IMR-90 (cell line): ENCODE measurements around the gene CNPY1. TPM values are rescaled to one million over a fixed set of nuclear protein-coding genes. Genes with fewer than 3 reads are reported as not detected.

ENCODE experiments used
- ATAC-seq: fragments of 200-7000 bp; cut with Tn5 transposase; 2 replicates; pipeline ENCODE4 v1.9.1; 2020; ENCODE audit warnings: low read depth, mild to moderate bottlenecking, moderate library complexity
- BruUV-seq: library from RNA; stranded (reverse); fragments of 400-500 nt; replicated peaks from 2 replicates; lab custom pipeline; 2021; lab: Mats Ljungman, UMichigan
- CTCF ChIA-PET: fragments of 300-600 bp; formaldehyde crosslinking; extraction: SDS; loops from one replicate; lab custom pipeline; 2021; ENCODE audit warnings: antibody characterized with exemption; lab: Yijun Ruan, JAX
- POLR2A ChIA-PET: fragments of 300-600 bp; sonication (Branson Sonifier 250); formaldehyde crosslinking; loops from one replicate; lab custom pipeline; 2022; ENCODE audit warnings: antibody characterized with exemption; ENCODE audit not compliant: unreplicated experiment; lab: Charles Lee
- DNase-seq: peaks from one replicate; pipeline ENCODE4 v3.0.0; 2013
- H2AFZ ChIP-seq: replicated peaks from 2 replicates; pipeline ENCODE3; 2013; ENCODE audit warnings: low read length, mild to moderate bottlenecking; ENCODE audit not compliant: poor library complexity
- H2AK5ac ChIP-seq: 2 replicates; pipeline ENCODE4 v1.6.1; 2013; ENCODE audit warnings: low read depth, low read length, inconsistent platforms
- H2AK9ac ChIP-seq: replicated peaks from 2 replicates; pipeline ENCODE3; 2013; ENCODE audit warnings: mild to moderate bottlenecking, low read depth, low read length, moderate library complexity; ENCODE audit not compliant: poor library complexity
- H2BK120ac ChIP-seq: 2 replicates; pipeline ENCODE4 v1.6.1; 2013; ENCODE audit warnings: low read depth, low read length, inconsistent platforms
- H2BK15ac ChIP-seq: 3 replicates; pipeline ENCODE4 v1.6.1; 2013; ENCODE audit warnings: low read depth, low read length, inconsistent platforms
- H2BK20ac ChIP-seq: 2 replicates; pipeline ENCODE4 v1.6.1; 2013; ENCODE audit warnings: low read depth, mild to moderate bottlenecking, inconsistent platforms, low read length, moderate library complexity
- H2BK5ac ChIP-seq: 2 replicates; pipeline ENCODE4 v1.6.1; 2013; ENCODE audit warnings: mild to moderate bottlenecking, low read depth, low read length, inconsistent platforms; ENCODE audit not compliant: poor library complexity, severe bottlenecking
- H3K14ac ChIP-seq: replicated peaks from 2 replicates; pipeline ENCODE4 v1.6.1; 2013; ENCODE audit warnings: low read depth, low read length, inconsistent platforms
- H3K18ac ChIP-seq: 2 replicates; pipeline ENCODE4 v1.6.1; 2013; ENCODE audit warnings: low read depth, low read length, control low read depth
- H3K23ac ChIP-seq: 2 replicates; pipeline ENCODE4 v1.6.1; 2013; ENCODE audit warnings: low read depth, low read length, inconsistent platforms
- H3K27ac ChIP-seq: 2 replicates; pipeline ENCODE4 v1.5.1; 2013; ENCODE audit warnings: mild to moderate bottlenecking, control low read depth, low read length; ENCODE audit not compliant: insufficient read depth
- H3K27me3 ChIP-seq: 2 replicates; pipeline ENCODE4 v1.6.1; 2013; ENCODE audit warnings: low read length; ENCODE audit not compliant: control insufficient read depth, insufficient read depth
- H3K36me3 ChIP-seq: 2 replicates; pipeline ENCODE4 v1.6.1; 2013; ENCODE audit warnings: low read length, mixed read lengths; ENCODE audit not compliant: control insufficient read depth, insufficient read depth
- H3K4ac ChIP-seq: 2 replicates; pipeline ENCODE4 v1.6.1; 2013; ENCODE audit warnings: low read depth, low read length, inconsistent platforms
- H3K4me1 ChIP-seq: 2 replicates; pipeline ENCODE4 v1.6.1; 2013; ENCODE audit warnings: low read length, mixed read lengths; ENCODE audit not compliant: control insufficient read depth, insufficient read depth
- H3K4me2 ChIP-seq: 2 replicates; pipeline ENCODE4 v1.6.1; 2013; ENCODE audit warnings: low read depth, mild to moderate bottlenecking, control low read depth, low read length, moderate library complexity
- H3K4me3 ChIP-seq: 2 replicates; pipeline ENCODE4 v1.5.1; 2013; ENCODE audit warnings: low read depth, mild to moderate bottlenecking, control low read depth, low read length, moderate library complexity; ENCODE audit not compliant: insufficient read depth
- H3K56ac ChIP-seq: 2 replicates; pipeline ENCODE4 v1.6.1; 2013; ENCODE audit warnings: low read length, inconsistent platforms; ENCODE audit not compliant: insufficient read depth; ENCODE audit errors: extremely low read depth
- H3K79me1 ChIP-seq, 2 experiments: 2 replicates each; pipeline ENCODE4 v1.6.1; 2013; ENCODE audit warnings: low read length in 2 of 2, inconsistent platforms in 1 of 2, low read depth in 1 of 2
- H3K9ac ChIP-seq: 2 replicates; pipeline ENCODE4 v1.6.1; 2013; ENCODE audit warnings: low read depth, low read length, control low read depth
- H3K9me1 ChIP-seq: 2 replicates; pipeline ENCODE4 v1.6.1; 2013; ENCODE audit warnings: low read length, inconsistent platforms; ENCODE audit not compliant: insufficient read depth
- H3K9me3 ChIP-seq: 2 replicates; pipeline ENCODE4 v1.6.1; 2013; ENCODE audit warnings: low read length; ENCODE audit not compliant: control insufficient read depth, insufficient read depth
- H4K20me1 ChIP-seq: 2 replicates; pipeline ENCODE4 v1.6.1; 2013; ENCODE audit warnings: low read length, inconsistent platforms; ENCODE audit not compliant: insufficient read depth
- H4K5ac ChIP-seq: 2 replicates; pipeline ENCODE4 v1.6.1; 2013; ENCODE audit warnings: mild to moderate bottlenecking, low read depth, low read length, control low read depth
- H4K8ac ChIP-seq, 2 experiments: 2 replicates each; pipeline ENCODE4 v1.6.1; 2013; ENCODE audit warnings: low read depth in 2 of 2, low read length in 2 of 2, control low read depth in 1 of 2, inconsistent platforms in 1 of 2
- H4K91ac ChIP-seq: 2 replicates; pipeline ENCODE4 v1.6.1; 2013; ENCODE audit warnings: low read depth, low read length, inconsistent platforms; ENCODE audit not compliant: insufficient read depth
- MAZ ChIP-seq: IDR thresholded peaks from 2 replicates; pipeline ENCODE4 v1.6.1; 2012; ENCODE audit warnings: low read depth, mild to moderate bottlenecking, low read length, improper control_type of control experiment, moderate library complexity, borderline replicate concordance
- POLR2A ChIP-seq: IDR thresholded peaks from 2 replicates; pipeline ENCODE4 v1.6.1; 2012; ENCODE audit warnings: mild to moderate bottlenecking, low read depth, low read length
- RCOR1 ChIP-seq: IDR thresholded peaks from 2 replicates; pipeline ENCODE4 v1.6.1; 2012; ENCODE audit warnings: mild to moderate bottlenecking, low read length, improper control_type of control experiment; ENCODE audit not compliant: insufficient replicate concordance
- RFX5 ChIP-seq: IDR thresholded peaks from 2 replicates; pipeline ENCODE4 v1.8.0; 2012; ENCODE audit warnings: low read depth, mild to moderate bottlenecking, low read length, moderate library complexity
- SMC3 ChIP-seq: fragments of 150-350 bp; IDR thresholded peaks from 2 replicates; pipeline ENCODE4 v1.6.1; 2016; ENCODE audit warnings: low read depth, mild to moderate bottlenecking, antibody characterized with exemption, low read length, moderate library complexity
- WGBS, 2 experiments: methylation state at CpG; one replicate each; pipeline versions ENCODE4 v1.1.5 to v1.1.7; 2013; ENCODE audit warnings: missing lambda C conversion rate in 2 of 2; ENCODE audit not compliant: insufficient read length in 1 of 2; ENCODE audit errors: extremely low coverage in 2 of 2; 5-methylcytosine and 5-hydroxymethylcytosine counted together
- dilution Hi-C: fragments of 300-500 bp; cut with HindIII; formaldehyde crosslinking; loops from one replicate; pipeline ENCODE4 v1.14.3; 2018; ENCODE audit warnings: low sequenced_read_pairs; ENCODE audit not compliant: unreplicated experiment
- in situ Hi-C: fragments of 300-500 bp; cut with MboI; formaldehyde crosslinking; loops from 3 replicates; pipeline ENCODE4 v1.14.3; 2019; ENCODE audit warnings: low sequenced_read_pairs, inconsistent platforms, mixed read lengths
- intact Hi-C: fragments of 100-400 bp; cut with micrococcal nuclease; formaldehyde crosslinking; loops from 2 replicates; pipeline ENCODE4 v1.10.0; 2022
- polyA plus RNA-seq, 3 experiments: library from polyadenylated mRNA; depleted of rRNA; stranded (reverse); fragments of >200 nt; gene quantifications; 2 replicates each; pipeline ENCODE4 v1.2.3, GENCODE V29; 2012; ENCODE audit warnings: low replicate concordance in 1 of 3
- total RNA-seq: library from RNA; depleted of rRNA; stranded (reverse); fragments of >200 nt; gene quantifications from 2 replicates; pipeline ENCODE4 v1.2.3, GENCODE V29; 2012

Gene CNPY1
- total and polyA plus RNA-seq, 2 of the 4 experiments (the other 2 are of a cell fraction) = not detected

- Histone ChIP-seq H4K8ac (no peak overlapping the region), H4K5ac (no peak overlapping the region), H3K9me3 (no peaks in the 10 kb centered on the region), H3K4me2 (no peak overlapping the region), H3K4me1 (no peaks in the 10 kb centered on the region), H3K23ac (no peak overlapping the region), H3K36me3 (no peaks in the 10 kb centered on the region), H4K91ac (no peak overlapping the region), H4K20me1 (no peaks in the 10 kb centered on the region), H2BK20ac (no peak overlapping the region), H3K4ac (no peak overlapping the region), H3K18ac (no peak overlapping the region), H3K4me3 (no peak overlapping the region), H3K27me3 (no peaks in the 10 kb centered on the region), H3K27ac (no peak overlapping the region), H2BK15ac (no peak overlapping the region), H2AFZ (no peak overlapping the region), H3K9me1 (no peaks in the 10 kb centered on the region), H3K56ac (no peak overlapping the region), H3K14ac (no peak overlapping the region), H2AK5ac (no peak overlapping the region), H2BK5ac (no peak overlapping the region), H3K79me1 (no peaks in the 10 kb centered on the region), H2BK120ac (no peak overlapping the region), H3K9ac (no peak overlapping the region), H2AK9ac (no peak overlapping the region)
- POLR2A ChIA-PET = no interaction called here
- intact Hi-C loops (no loop called here), in situ Hi-C loops (no loop called here), dilution Hi-C loops (no loop called here)
- BruUV-seq = no TSS peak
- no peak for ATAC-seq
- TF ChIP-seq MAZ (no peak), RCOR1 (no peak), RFX5 (no peak), POLR2A (no peak), SMC3 (no peak)
- CTCF ChIA-PET = no interaction called here
- no peak for DNase-seq
- 80% methylated on average over 1 of the region's 10 CpGs; no CpG with 5 or more reads in 1 of the 2 experiments for WGBS, 2 experiments
These were observed 28.4 kb upstream of the CNPY1 start for GRCh38 chr7:155574556-155575290.
